Gastroesophageal sphincter (tissue), 4 donors: ENCODE data around the gene CNKSR1. TPM values are rescaled to one million over a fixed set of nuclear protein-coding genes. Genes with fewer than 3 reads are reported as not detected.

Experiments used
- ATAC-seq: fragments of 150-250 bp; one replicate; pipeline ENCODE4 v1.9.1; 2016; ENCODE audit warnings: mild to moderate bottlenecking, moderate library complexity
- H3K27ac ChIP-seq, 4 donors: fragments of 200-600 bp; sonication (generic) in 3 of 4; 1 replicate in 3 of 4; 2 replicates in 1 of 4; pipeline ENCODE4 v1.5.1; 2016 to 2019
- H3K27me3 ChIP-seq: fragments of 200-600 bp; sonication (generic); one replicate; pipeline ENCODE4 v1.5.1; 2019
- H3K36me3 ChIP-seq, 2 donors: fragments of 200-600 bp; sonication (generic); one replicate each; pipeline ENCODE4 v1.5.1; 2019; ENCODE audit warnings: control low read depth in 1 of 2
- H3K4me1 ChIP-seq, 3 donors: fragments of 200-600 bp; sonication (generic); 1 replicate in 2 of 3; 2 replicates in 1 of 3; pipeline ENCODE4 v1.5.1; 2016 to 2019; ENCODE audit warnings: control low read depth in 2 of 3
- H3K4me3 ChIP-seq, 2 donors: fragments of 200-600 bp; sonication (generic); one replicate each; pipeline ENCODE4 v1.5.1; 2019; ENCODE audit warnings: mild to moderate bottlenecking in 1 of 2, moderate library complexity in 1 of 2
- H3K9me3 ChIP-seq, 3 donors: fragments of 200-600 bp; sonication (generic); one replicate each; pipeline ENCODE4 v1.5.1; 2017 to 2019; ENCODE audit warnings: control low read depth in 2 of 3
- EP300 ChIP-seq: sonication (generic); formaldehyde crosslinking; IDR thresholded peaks from one replicate; pipeline ENCODE4 v1.6.1; 2017; ENCODE audit warnings: antibody characterized with exemption, mild to moderate bottlenecking
- POLR2A ChIP-seq, 2 donors: fragments of 450-650 bp; IDR thresholded peaks; one replicate each; pipeline ENCODE4 v1.6.1; 2017; ENCODE audit warnings: antibody characterized with exemption in 2 of 2, mild to moderate bottlenecking in 2 of 2, moderate library complexity in 1 of 2
- POLR2AphosphoS5 ChIP-seq: sonication (generic); formaldehyde crosslinking; IDR thresholded peaks from one replicate; pipeline ENCODE4 v1.6.1; 2017; ENCODE audit warnings: antibody characterized with exemption
- WGBS, 2 donors: methylation state at CpG; one replicate each; pipeline ENCODE4 v1.1.5; 2018; ENCODE audit warnings: low coverage in 1 of 2; 5-methylcytosine and 5-hydroxymethylcytosine counted together
- total RNA-seq, 4 donors: library from RNA; depleted of rRNA; stranded (reverse); fragments of >200 nt; gene quantifications; one replicate each; pipeline ENCODE4 v1.1.0, GENCODE V29; 2016
- TF ChIP-seq, protein P1 (sequence below), 4 experiments: fragments of 200-600 bp in 2 of 4; fragments of 450-650 bp in 2 of 4; sonication (generic) in 1 of 4; IDR thresholded peaks; one replicate each; pipeline ENCODE4 v1.5.1; 2017 to 2019; ENCODE audit warnings: antibody characterized with exemption in 4 of 4, mild to moderate bottlenecking in 2 of 4, moderate library complexity in 2 of 4

CNKSR1 gene
- total RNA-seq, 4 donors from 2014 or later = 0.81 to 1.7 (median 1.1) TPM; not detected in 1

- H3K27me3 ChIP-seq = no peaks in the 10 kb centered on the region
- WGBS, 2 donors = 100% methylated on average over 1 of the region's 6 CpGs; no CpG with 5 or more reads in 1 of the 2 donors
- TF ChIP-seq POLR2A (IDR thresholded peaks at IDR 0.05) (no peak), POLR2AphosphoS5 (no peak), EP300 (no peak)
- TF ChIP-seq, protein P1, sequence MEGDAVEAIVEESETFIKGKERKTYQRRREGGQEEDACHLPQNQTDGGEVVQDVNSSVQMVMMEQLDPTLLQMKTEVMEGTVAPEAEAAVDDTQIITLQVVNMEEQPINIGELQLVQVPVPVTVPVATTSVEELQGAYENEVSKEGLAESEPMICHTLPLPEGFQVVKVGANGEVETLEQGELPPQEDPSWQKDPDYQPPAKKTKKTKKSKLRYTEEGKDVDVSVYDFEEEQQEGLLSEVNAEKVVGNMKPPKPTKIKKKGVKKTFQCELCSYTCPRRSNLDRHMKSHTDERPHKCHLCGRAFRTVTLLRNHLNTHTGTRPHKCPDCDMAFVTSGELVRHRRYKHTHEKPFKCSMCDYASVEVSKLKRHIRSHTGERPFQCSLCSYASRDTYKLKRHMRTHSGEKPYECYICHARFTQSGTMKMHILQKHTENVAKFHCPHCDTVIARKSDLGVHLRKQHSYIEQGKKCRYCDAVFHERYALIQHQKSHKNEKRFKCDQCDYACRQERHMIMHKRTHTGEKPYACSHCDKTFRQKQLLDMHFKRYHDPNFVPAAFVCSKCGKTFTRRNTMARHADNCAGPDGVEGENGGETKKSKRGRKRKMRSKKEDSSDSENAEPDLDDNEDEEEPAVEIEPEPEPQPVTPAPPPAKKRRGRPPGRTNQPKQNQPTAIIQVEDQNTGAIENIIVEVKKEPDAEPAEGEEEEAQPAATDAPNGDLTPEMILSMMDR (IDR thresholded peaks at IDR 0.05) = no peak
These were observed 10.6 kb downstream of the CNKSR1 start for GRCh38 chr1:26187882-26188281.

DNA sequence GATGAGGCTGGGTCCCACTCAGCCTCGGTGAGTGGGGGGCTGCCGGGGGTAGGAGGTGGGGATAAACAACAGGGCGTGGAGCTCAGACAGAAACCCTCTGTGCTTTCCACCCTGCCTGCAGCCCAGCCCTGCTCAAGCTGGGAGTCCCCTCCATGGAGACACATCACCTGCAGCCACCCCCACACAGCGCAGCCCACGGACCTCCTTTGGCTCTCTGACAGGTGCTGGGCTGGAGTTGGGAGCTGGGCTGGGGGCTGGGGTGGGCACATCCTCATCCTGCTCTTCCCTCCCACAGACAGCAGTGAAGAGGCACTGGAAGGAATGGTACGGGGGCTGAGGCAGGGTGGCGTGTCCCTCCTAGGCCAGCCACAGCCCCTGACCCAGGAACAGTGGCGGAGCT lies 11.2 kb downstream of the CNKSR1 start:
- Histone ChIP-seq H3K9me3 (no peaks in the 10 kb centered on the region), H3K27ac (no peak overlapping the region), H3K27me3 (no peaks in the 10 kb centered on the region), H3K36me3 (no peaks in the 10 kb centered on the region), H3K4me1 (no peaks in the 10 kb centered on the region), H3K4me3 (no peak overlapping the region)
- no peak for ATAC-seq
- WGBS, 2 donors = no CpG with 5 or more reads among the region's 8 CpGs
- TF ChIP-seq POLR2AphosphoS5 = no peak
- TF ChIP-seq, protein P1 (IDR thresholded peaks at IDR 0.05) = no peak
- TF ChIP-seq POLR2A (IDR thresholded peaks at IDR 0.05) = no peak
- no peak for TF ChIP-seq EP300

More at GRCh38 chr1:26187882-26188281, 10.6 kb downstream of the CNKSR1 start:
- Histone ChIP-seq H3K9me3 (no peaks in the 10 kb centered on the region), H3K4me1 (no peaks in the 10 kb centered on the region), H3K36me3 (no peaks in the 10 kb centered on the region), H3K4me3 (no peak overlapping the region), H3K27ac (no peak overlapping the region)
- ATAC-seq = no peak

DNA sequence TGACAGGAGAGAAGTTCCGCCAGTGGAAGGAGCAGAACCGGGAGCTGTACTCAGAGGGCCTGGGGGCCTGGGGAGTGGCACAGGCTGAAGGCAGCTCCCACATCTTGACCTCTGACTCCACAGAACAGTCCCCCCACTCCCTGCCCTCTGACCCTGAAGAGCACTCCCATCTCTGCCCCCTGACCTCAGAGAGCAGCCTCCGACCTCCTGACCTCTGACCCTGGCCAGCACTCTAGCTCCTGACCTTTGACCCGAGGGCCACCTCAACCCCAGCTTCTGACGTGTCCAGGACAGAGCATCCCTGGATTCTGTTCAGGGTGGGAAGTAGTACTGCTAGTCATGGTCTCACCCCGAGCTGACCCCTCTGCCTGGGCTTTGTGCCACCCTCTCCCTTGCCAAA lies 12.0 kb downstream of the CNKSR1 start:
- H3K4me1 ChIP-seq = no peaks in the 10 kb centered on the region
- no peak for ATAC-seq
- no peaks in the 10 kb centered on the region for H3K9me3 ChIP-seq
- H3K27me3 ChIP-seq = no peaks in the 10 kb centered on the region
- H3K27ac ChIP-seq = no peak overlapping the region
- no peak overlapping the region for H3K4me3 ChIP-seq
- WGBS, 2 donors = 60 to 69% methylated on average over 2 to 3 of the region's 6 CpGs
- no peak for TF ChIP-seq EP300
- TF ChIP-seq POLR2A (IDR thresholded peaks at IDR 0.05) = no peak
- no peak for TF ChIP-seq POLR2AphosphoS5
- TF ChIP-seq, protein P1 (IDR thresholded peaks at IDR 0.05) = no peak
- no peaks in the 10 kb centered on the region for H3K36me3 ChIP-seq

DNA sequence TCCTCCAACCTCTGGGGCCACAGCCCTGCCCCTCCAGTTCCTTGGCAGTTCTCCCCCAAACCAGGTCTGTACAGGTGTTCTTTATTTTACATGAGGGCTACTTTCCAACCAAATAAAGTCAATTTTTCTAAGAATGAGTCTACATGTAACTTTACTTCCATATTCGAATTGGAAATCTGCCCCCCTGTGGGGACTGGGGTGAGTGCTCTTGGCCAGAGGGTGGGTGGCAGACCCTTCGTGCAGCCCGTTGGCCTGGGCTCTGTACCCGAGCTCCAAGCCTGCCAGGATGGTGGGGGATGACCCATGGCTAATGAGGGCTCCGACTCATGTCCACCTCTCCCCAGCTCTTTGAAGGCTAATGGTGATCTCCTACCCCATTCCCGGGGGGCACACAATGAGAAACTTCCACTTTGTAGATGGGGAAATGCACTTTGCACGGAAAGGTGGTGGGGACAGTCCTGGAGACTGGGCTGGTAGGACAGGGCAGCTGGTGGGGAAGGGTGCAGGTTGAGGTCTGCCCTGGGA lies 12.5 kb downstream of the CNKSR1 start:
- Histone ChIP-seq H3K27me3 (no peaks in the 10 kb centered on the region), H3K4me1 (no peaks in the 10 kb centered on the region), H3K4me3 (no peak overlapping the region), H3K9me3 (no peaks in the 10 kb centered on the region), H3K27ac (no peak overlapping the region), H3K36me3 (no peaks in the 10 kb centered on the region)
- no CpG with 5 or more reads among the region's 7 CpGs for WGBS, 2 donors
- TF ChIP-seq POLR2A (IDR thresholded peaks at IDR 0.05) (no peak), POLR2AphosphoS5 (no peak), EP300 (no peak)
- TF ChIP-seq, protein P1 (IDR thresholded peaks at IDR 0.05) = no peak
- no peak for ATAC-seq

GRCh38 chr1:26190373-26190987 lies 13.2 kb downstream of the CNKSR1 start, which contains the start of gene CATSPER4:
CATSPER4 (plus strand) TSS chr1:26190602; CDS start chr1:26190628, 26 bp downstream.
- no peak for ATAC-seq
- 42% methylated on average over 11 of the region's 16 CpGs; no CpG with 5 or more reads in 1 of the 2 donors for WGBS, 2 donors
- TF ChIP-seq EP300 = no peak
- TF ChIP-seq, protein P1 (IDR thresholded peaks at IDR 0.05) = no peak
- no peak for TF ChIP-seq POLR2A (IDR thresholded peaks at IDR 0.05)
- TF ChIP-seq POLR2AphosphoS5 = no peak
- Histone ChIP-seq H3K4me3 (no peak within 1 kb of the TSS), H3K9me3 (no peaks in the 10 kb centered on the region), H3K27me3 (no peaks in the 10 kb centered on the region), H3K4me1 (no peaks in the 10 kb centered on the region), H3K27ac (no peak within 1 kb of the TSS), H3K36me3 (no peaks in the 10 kb centered on the region)
